ENCODE measurements around the gene RARRES1.

DNA sequence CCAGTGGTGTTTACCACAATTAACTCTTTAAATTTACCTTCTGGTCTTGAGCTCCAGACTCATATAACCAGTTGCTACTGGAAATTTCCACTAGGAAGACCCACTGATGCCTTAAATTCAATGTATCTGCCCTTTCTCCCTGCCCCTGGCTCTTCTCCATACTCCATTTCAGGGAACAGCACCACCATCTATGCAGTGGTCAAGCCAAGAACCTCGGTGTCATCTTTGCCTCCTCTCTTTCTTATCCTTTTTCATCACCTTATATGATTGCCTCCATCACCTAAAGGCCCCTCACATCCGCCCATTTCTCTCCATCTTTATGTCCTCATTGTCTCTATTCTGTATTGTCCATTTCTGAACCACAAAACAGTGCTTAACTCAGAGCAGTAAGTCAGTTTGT, 48.9 kb upstream of the RARRES1 start:
- TF ChIP-seq MAX (CRISPR knock-in tag; IDR thresholded peaks at IDR 0.05) (no peak), ZNF423 (CRISPR knock-in tag; IDR thresholded peaks at IDR 0.05) (no peak), MLX (CRISPR knock-in tag; IDR thresholded peaks at IDR 0.05) (no peak), KAT7 (CRISPR knock-in tag; IDR thresholded peaks at IDR 0.05; ENCODE audit: borderline replicate concordance) (no peak), SP1 (CRISPR knock-in tag; conservative IDR thresholded peaks at IDR 0.05) (no peak), ATF3 (CRISPR knock-in tag; conservative IDR thresholded peaks at IDR 0.05) (no peak), TEAD4 (CRISPR knock-in tag; IDR thresholded peaks at IDR 0.05) (no peak), NR2C2 (CRISPR knock-in tag; IDR thresholded peaks at IDR 0.05) (no peak), ESRRA (CRISPR knock-in tag; IDR thresholded peaks at IDR 0.05; ENCODE audit: borderline replicate concordance) (no peak), TCF7 (CRISPR knock-in tag; IDR thresholded peaks at IDR 0.05; ENCODE audit: low read depth) (no peak)
- TF ChIP-seq, protein P1, sequence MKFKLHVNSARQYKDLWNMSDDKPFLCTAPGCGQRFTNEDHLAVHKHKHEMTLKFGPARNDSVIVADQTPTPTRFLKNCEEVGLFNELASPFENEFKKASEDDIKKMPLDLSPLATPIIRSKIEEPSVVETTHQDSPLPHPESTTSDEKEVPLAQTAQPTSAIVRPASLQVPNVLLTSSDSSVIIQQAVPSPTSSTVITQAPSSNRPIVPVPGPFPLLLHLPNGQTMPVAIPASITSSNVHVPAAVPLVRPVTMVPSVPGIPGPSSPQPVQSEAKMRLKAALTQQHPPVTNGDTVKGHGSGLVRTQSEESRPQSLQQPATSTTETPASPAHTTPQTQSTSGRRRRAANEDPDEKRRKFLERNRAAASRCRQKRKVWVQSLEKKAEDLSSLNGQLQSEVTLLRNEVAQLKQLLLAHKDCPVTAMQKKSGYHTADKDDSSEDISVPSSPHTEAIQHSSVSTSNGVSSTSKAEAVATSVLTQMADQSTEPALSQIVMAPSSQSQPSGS (CRISPR knock-in tag; IDR thresholded peaks at IDR 0.05; ENCODE audit: borderline replicate concordance, low read depth) = no peak
- TF ChIP-seq, protein P2, sequence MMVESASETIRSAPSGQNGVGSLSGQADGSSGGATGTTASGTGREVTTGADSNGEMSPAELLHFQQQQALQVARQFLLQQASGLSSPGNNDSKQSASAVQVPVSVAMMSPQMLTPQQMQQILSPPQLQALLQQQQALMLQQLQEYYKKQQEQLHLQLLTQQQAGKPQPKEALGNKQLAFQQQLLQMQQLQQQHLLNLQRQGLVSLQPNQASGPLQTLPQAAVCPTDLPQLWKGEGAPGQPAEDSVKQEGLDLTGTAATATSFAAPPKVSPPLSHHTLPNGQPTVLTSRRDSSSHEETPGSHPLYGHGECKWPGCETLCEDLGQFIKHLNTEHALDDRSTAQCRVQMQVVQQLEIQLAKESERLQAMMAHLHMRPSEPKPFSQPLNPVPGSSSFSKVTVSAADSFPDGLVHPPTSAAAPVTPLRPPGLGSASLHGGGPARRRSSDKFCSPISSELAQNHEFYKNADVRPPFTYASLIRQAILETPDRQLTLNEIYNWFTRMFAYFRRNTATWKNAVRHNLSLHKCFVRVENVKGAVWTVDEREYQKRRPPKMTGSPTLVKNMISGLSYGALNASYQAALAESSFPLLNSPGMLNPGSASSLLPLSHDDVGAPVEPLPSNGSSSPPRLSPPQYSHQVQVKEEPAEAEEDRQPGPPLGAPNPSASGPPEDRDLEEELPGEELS (CRISPR knock-in tag; IDR thresholded peaks at IDR 0.05) = no peak
- TF ChIP-seq, protein P3, sequence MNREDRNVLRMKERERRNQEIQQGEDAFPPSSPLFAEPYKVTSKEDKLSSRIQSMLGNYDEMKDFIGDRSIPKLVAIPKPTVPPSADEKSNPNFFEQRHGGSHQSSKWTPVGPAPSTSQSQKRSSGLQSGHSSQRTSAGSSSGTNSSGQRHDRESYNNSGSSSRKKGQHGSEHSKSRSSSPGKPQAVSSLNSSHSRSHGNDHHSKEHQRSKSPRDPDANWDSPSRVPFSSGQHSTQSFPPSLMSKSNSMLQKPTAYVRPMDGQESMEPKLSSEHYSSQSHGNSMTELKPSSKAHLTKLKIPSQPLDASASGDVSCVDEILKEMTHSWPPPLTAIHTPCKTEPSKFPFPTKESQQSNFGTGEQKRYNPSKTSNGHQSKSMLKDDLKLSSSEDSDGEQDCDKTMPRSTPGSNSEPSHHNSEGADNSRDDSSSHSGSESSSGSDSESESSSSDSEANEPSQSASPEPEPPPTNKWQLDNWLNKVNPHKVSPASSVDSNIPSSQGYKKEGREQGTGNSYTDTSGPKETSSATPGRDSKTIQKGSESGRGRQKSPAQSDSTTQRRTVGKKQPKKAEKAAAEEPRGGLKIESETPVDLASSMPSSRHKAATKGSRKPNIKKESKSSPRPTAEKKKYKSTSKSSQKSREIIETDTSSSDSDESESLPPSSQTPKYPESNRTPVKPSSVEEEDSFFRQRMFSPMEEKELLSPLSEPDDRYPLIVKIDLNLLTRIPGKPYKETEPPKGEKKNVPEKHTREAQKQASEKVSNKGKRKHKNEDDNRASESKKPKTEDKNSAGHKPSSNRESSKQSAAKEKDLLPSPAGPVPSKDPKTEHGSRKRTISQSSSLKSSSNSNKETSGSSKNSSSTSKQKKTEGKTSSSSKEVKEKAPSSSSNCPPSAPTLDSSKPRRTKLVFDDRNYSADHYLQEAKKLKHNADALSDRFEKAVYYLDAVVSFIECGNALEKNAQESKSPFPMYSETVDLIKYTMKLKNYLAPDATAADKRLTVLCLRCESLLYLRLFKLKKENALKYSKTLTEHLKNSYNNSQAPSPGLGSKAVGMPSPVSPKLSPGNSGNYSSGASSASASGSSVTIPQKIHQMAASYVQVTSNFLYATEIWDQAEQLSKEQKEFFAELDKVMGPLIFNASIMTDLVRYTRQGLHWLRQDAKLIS (CRISPR knock-in tag; IDR thresholded peaks at IDR 0.05; ENCODE audit: borderline replicate concordance) = no peak
